Measurements from ENCODE around the gene MAGEA8. TPM values are rescaled to one million over a fixed set of nuclear protein-coding genes. Genes with fewer than 3 reads are reported as not detected.
"Not testable (repeated sequence)": the region's sequence is repeated elsewhere in the genome, so short reads cannot be mapped to it uniquely, and the experiment has no call there.

The MAGEA8 gene
- total RNA-seq (2014; rRNA removed; shearing (Covaris generic)) (not detected in 2 replicates), polyA plus RNA-seq (2016; fragmentation: Nextera tagmentation; extraction: Ambion mirVana) (not detected in 2 replicates)

- no peak for DNase-seq
- in situ Hi-C loops (cut with MboI), result no loop called here
- no peak within 1 kb of the TSS for H3K9ac ChIP-seq
- H3K4me2 ChIP-seq (ENCODE audit: unreplicated experiment), result no peak within 1 kb of the TSS
- H4K20me1 ChIP-seq (ENCODE audit: insufficient read depth), result no peaks in the 10 kb centered on the region
- H3K9me2 ChIP-seq (ENCODE audit: insufficient read depth), result no peaks in the 10 kb centered on the region
- H3K4me1 ChIP-seq (ENCODE audit: insufficient read depth), result no peaks in the 10 kb centered on the region
- no peaks in the 10 kb centered on the region for H3K79me2 ChIP-seq (ENCODE audit: insufficient read depth)
- no peak within 1 kb of the TSS for H3K27ac ChIP-seq
- H2AFZ ChIP-seq, result no peak within 1 kb of the TSS
- H3K36me3 ChIP-seq (ENCODE audit: low read depth), result no peaks in the 10 kb centered on the region
- TF ChIP-seq EZH2 (IDR thresholded peaks at IDR 0.05; ENCODE audit: insufficient read depth, poor library complexity, severe bottlenecking), result no peak
- no peak for TF ChIP-seq EZH2phosphoT487 (IDR thresholded peaks at IDR 0.05; ENCODE audit: insufficient read depth, low read depth)
- WGBS, 2 experiments (ENCODE audit: low coverage in 1 of 2, low lambda C conversion rate in 2 of 2, missing lambda C conversion rate in 2 of 2), result 74 to 80% methylated on average over 7 to 9 of the region's 33 CpGs
- no peaks in the 10 kb centered on the region for H3K9me3 ChIP-seq (ENCODE audit: low read depth)
- H3K4me3 ChIP-seq, result no peak within 1 kb of the TSS
- H3K27me3 ChIP-seq (replicated peaks; ENCODE audit: insufficient read depth), result no peaks in the 10 kb centered on the region
- no peaks in the 10 kb centered on the region for H3F3A ChIP-seq (ENCODE audit: insufficient read depth)
These were observed at the start of gene MAGEA8 for GRCh38 chrX:149881081-149881711. Gene MAGEA8 (plus strand): TSS chrX:149881183. CDS start chrX:149884273, 3,090 bp downstream.

GRCh38 chrX:149831473-149831872 lies 49.5 kb upstream of the MAGEA8 start:
- Histone ChIP-seq H3K4me2 (ENCODE audit: unreplicated experiment) (no peak overlapping the region), H3K27ac (no peak overlapping the region), H3K4me1 (ENCODE audit: insufficient read depth) (peaks cover 6% of the 10 kb centered on the region; the same call in 1 of the 2 replicates), H3F3A (ENCODE audit: insufficient read depth) (no peaks in the 10 kb centered on the region), H3K9me2 (ENCODE audit: insufficient read depth) (no peaks in the 10 kb centered on the region), H4K20me1 (ENCODE audit: insufficient read depth) (no peaks in the 10 kb centered on the region), H3K4me3 (no peak overlapping the region), H2AFZ (no peak overlapping the region), H3K9ac (no peak overlapping the region), H3K27me3 (replicated peaks; ENCODE audit: insufficient read depth) (no peaks in the 10 kb centered on the region), H3K36me3 (ENCODE audit: low read depth) (no peaks in the 10 kb centered on the region), H3K79me2 (ENCODE audit: insufficient read depth) (no peaks in the 10 kb centered on the region), H3K9me3 (ENCODE audit: low read depth) (no peaks in the 10 kb centered on the region)
- no peak for DNase-seq
- in situ Hi-C loops (cut with MboI), result no loop called here
- TF ChIP-seq EZH2phosphoT487 (IDR thresholded peaks at IDR 0.05; ENCODE audit: insufficient read depth, low read depth), result no peak
- 88 to 90% methylated on average over 2 of the region's 2 CpGs for WGBS, 2 experiments (ENCODE audit: low coverage in 1 of 2, low lambda C conversion rate in 2 of 2, missing lambda C conversion rate in 2 of 2)

DNA sequence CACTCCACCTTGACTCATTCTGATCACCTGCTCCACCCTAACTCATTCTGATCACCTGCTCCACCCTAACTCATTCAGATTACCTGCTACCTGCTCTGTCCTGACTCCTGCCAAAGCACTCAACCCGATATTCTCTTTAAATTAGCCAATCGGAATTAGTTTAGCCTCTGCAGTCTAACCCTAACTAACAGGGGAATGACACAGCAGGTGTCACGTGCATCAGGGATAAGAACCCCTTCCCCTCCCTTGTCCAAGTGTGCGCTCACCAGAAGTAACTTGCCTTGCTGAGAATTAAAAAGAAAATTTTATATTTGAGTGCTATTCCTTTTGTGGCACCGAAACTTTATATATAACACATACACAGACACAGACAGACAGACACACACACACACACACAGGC lies 44.3 kb upstream of the MAGEA8 start:
- H3K4me1 ChIP-seq (ENCODE audit: insufficient read depth); H2AFZ ChIP-seq; H4K20me1 ChIP-seq (ENCODE audit: insufficient read depth); H3F3A ChIP-seq (ENCODE audit: insufficient read depth); H3K9me3 ChIP-seq (ENCODE audit: low read depth); H3K79me2 ChIP-seq (ENCODE audit: insufficient read depth); H3K36me3 ChIP-seq (ENCODE audit: low read depth); H3K27me3 ChIP-seq (replicated peaks; ENCODE audit: insufficient read depth); H3K27ac ChIP-seq; DNase-seq; H3K9me2 ChIP-seq (ENCODE audit: insufficient read depth); in situ Hi-C loops (cut with MboI); H3K4me2 ChIP-seq (ENCODE audit: unreplicated experiment); H3K4me3 ChIP-seq; H3K9ac ChIP-seq: not testable (repeated sequence)
- 48% methylated on average over 5 of the region's 5 CpGs for WGBS, 2 experiments (ENCODE audit: low coverage in 1 of 2, low lambda C conversion rate in 2 of 2, missing lambda C conversion rate in 2 of 2)

DNA sequence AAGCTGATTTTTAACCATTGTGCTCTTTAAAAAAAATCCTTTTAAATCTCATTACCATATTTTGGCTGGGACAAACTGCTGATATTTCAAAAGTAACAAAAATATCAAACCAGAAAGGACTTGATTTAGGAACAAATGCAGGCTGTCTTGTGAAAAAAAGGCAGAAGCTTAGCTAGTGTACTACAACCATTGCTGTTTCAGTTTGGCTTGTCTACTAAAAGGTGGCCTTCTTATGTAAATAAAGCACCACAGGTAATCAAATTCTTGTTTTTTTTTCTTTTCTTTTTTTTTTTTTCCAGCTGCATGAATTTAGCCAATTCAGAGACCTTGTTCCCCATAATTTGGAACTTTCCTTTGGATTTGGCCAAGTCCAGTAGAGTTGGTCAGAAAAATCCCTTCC lies 43.8 kb upstream of the MAGEA8 start:
- in situ Hi-C loops (cut with MboI), result no loop called here
- Histone ChIP-seq H3K9ac (no peak overlapping the region), H3K4me1 (ENCODE audit: insufficient read depth) (no peaks in the 10 kb centered on the region), H3K27ac (no peak overlapping the region), H3K9me2 (ENCODE audit: insufficient read depth) (no peaks in the 10 kb centered on the region), H3K4me3 (no peak overlapping the region), H4K20me1 (ENCODE audit: insufficient read depth) (no peaks in the 10 kb centered on the region), H3K9me3 (ENCODE audit: low read depth) (no peaks in the 10 kb centered on the region), H3K27me3 (replicated peaks; ENCODE audit: insufficient read depth) (no peaks in the 10 kb centered on the region), H3K36me3 (ENCODE audit: low read depth) (no peaks in the 10 kb centered on the region), H3K79me2 (ENCODE audit: insufficient read depth) (no peaks in the 10 kb centered on the region), H3F3A (ENCODE audit: insufficient read depth) (no peaks in the 10 kb centered on the region), H3K4me2 (ENCODE audit: unreplicated experiment) (no peak overlapping the region), H2AFZ (no peak overlapping the region)
- TF ChIP-seq EZH2phosphoT487 (IDR thresholded peaks at IDR 0.05; ENCODE audit: insufficient read depth, low read depth) (no peak), EZH2 (IDR thresholded peaks at IDR 0.05; ENCODE audit: insufficient read depth, poor library complexity, severe bottlenecking) (no peak)
- DNase-seq, result no peak

DNA sequence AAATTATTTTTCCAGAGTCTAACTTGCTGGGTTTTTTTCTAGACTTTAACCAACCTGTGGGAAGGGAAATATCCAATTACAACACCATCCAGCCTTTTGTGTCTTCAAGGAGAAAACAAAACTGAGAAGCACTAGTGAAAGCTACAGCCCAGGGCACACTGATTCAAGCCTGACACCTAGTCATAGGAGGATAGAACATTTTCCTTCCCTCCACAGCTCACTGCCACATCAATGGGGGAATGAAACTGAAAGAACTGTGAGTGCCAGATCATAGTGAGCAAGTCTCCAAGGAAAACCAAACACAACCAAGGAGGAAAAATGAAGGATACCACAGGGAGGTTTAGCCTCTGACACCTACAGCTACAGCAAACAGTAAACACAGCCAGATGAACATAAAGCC lies 43.3 kb upstream of the MAGEA8 start:
- Histone ChIP-seq H3F3A (ENCODE audit: insufficient read depth) (no peaks in the 10 kb centered on the region), H3K27me3 (replicated peaks; ENCODE audit: insufficient read depth) (no peaks in the 10 kb centered on the region), H3K36me3 (ENCODE audit: low read depth) (no peaks in the 10 kb centered on the region), H3K27ac (no peak overlapping the region), H3K9me3 (ENCODE audit: low read depth) (no peaks in the 10 kb centered on the region), H3K4me3 (no peak overlapping the region), H3K79me2 (ENCODE audit: insufficient read depth) (no peaks in the 10 kb centered on the region), H2AFZ (no peak overlapping the region), H3K4me2 (ENCODE audit: unreplicated experiment) (no peak overlapping the region), H4K20me1 (ENCODE audit: insufficient read depth) (no peaks in the 10 kb centered on the region), H3K9me2 (ENCODE audit: insufficient read depth) (no peaks in the 10 kb centered on the region), H3K4me1 (ENCODE audit: insufficient read depth) (no peaks in the 10 kb centered on the region), H3K9ac (no peak overlapping the region)
- TF ChIP-seq EZH2phosphoT487 (IDR thresholded peaks at IDR 0.05; ENCODE audit: insufficient read depth, low read depth) (no peak), EZH2 (IDR thresholded peaks at IDR 0.05; ENCODE audit: insufficient read depth, poor library complexity, severe bottlenecking) (no peak)
- in situ Hi-C loops (cut with MboI), result no loop called here
- no peak for DNase-seq

All from GM23248 (cell line).